ENCODE measurements around the gene CRLF3.
"Not testable (repeated sequence)": the region's sequence is repeated elsewhere in the genome, so short reads cannot be mapped to it uniquely, and the experiment has no call there.

GRCh38 chr17:30753291-30753690 lies 71.2 kb downstream of the CRLF3 start:
- TF ChIP-seq POLR2A (IDR thresholded peaks at IDR 0.05; ENCODE audit: low read depth, low read length); TAF1 (IDR thresholded peaks at IDR 0.05; ENCODE audit: borderline replicate concordance, low read depth, low read length); POLR2AphosphoS5 (IDR thresholded peaks at IDR 0.05; ENCODE audit: low read depth, low read length): not testable (repeated sequence)
